Fibroblast of the aortic adventitia (primary cell): ENCODE results near the gene CAMTA1. TPM values are rescaled to one million over a fixed set of nuclear protein-coding genes. Genes with fewer than 3 reads are reported as not detected.

Experiments used
- DNase-seq: peaks from one replicate; pipeline ENCODE4 v3.0.0-alpha.2; 2010; ENCODE audit warnings: low read depth
- H3K4me3 ChIP-seq: 2 replicates; pipeline ENCODE4 v1.5.1; 2011; ENCODE audit warnings: low read depth, mild to moderate bottlenecking, control low read depth, low read length, moderate library complexity
- total RNA-seq: library from RNA; depleted of rRNA; stranded (reverse); fragments of >200 nt; gene quantifications from 2 replicates; pipeline ENCODE4 v1.2.3, GENCODE V29; 2012; ENCODE audit warnings: low replicate concordance
- TF ChIP-seq, protein P1 (sequence below): IDR thresholded peaks from 2 replicates; pipeline ENCODE4 v1.5.1; 2011; ENCODE audit warnings: mild to moderate bottlenecking, low read length, control low read depth, inconsistent platforms; ENCODE audit not compliant: insufficient read depth

CAMTA1 gene
- total RNA-seq, 1 donor, result 91.9 TPM

DNA sequence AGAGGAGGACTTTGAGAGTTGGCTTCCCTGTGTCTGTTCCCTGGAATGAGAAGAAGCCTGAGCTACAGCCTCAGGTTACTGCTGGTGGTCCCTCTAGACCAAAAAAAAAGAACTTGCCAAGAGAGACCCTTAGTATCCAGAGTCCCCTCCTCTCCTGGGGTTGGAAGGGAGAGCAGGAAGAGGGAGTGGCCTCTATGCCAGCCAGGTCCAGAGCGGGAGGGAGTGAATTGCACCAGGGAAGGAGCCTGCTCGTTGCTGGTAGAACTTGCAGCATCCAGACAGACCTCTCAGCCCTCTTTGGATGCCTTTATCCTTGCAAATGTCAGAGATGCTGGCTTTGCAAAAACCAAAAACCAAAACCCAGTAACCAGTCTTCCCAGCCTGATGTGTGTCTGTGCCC, 494.5 kb downstream of the CAMTA1 start:
- no peak overlapping the region for H3K4me3 ChIP-seq
- TF ChIP-seq, protein P1, sequence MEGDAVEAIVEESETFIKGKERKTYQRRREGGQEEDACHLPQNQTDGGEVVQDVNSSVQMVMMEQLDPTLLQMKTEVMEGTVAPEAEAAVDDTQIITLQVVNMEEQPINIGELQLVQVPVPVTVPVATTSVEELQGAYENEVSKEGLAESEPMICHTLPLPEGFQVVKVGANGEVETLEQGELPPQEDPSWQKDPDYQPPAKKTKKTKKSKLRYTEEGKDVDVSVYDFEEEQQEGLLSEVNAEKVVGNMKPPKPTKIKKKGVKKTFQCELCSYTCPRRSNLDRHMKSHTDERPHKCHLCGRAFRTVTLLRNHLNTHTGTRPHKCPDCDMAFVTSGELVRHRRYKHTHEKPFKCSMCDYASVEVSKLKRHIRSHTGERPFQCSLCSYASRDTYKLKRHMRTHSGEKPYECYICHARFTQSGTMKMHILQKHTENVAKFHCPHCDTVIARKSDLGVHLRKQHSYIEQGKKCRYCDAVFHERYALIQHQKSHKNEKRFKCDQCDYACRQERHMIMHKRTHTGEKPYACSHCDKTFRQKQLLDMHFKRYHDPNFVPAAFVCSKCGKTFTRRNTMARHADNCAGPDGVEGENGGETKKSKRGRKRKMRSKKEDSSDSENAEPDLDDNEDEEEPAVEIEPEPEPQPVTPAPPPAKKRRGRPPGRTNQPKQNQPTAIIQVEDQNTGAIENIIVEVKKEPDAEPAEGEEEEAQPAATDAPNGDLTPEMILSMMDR, result no peak
- no peak for DNase-seq

DNA sequence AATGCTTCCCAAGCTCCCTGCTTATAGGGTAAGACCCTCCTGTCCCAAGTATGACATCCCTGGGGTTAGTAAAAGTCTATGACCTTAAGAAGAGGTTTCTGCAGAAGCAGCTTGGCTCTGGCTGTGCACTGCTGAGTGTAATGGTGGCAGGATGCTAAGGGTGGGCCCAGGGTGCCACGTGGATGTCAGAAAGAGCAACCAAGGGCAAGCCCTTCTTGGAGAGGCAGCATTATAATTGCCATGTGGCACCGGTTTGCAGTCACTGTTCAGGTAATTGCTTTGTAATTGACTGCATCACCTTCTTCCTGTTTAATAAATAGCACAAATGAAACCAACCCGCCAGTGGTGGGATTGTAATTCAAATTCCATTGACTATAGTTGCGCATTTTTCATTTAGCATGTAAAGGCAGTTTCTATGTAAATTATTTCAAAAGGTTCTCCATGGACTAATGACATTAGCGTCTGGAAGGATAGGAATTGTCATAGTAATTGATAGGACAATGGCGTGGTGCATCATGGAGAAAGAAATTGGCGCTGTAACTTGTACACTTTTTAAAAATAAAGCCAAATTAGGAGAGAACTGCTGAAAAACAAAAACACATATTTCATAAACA, 495.2 kb downstream of the CAMTA1 start:
- TF ChIP-seq, protein P1, result no peak
- DNase-seq, result no peak
- H3K4me3 ChIP-seq, result no peak overlapping the region

DNA sequence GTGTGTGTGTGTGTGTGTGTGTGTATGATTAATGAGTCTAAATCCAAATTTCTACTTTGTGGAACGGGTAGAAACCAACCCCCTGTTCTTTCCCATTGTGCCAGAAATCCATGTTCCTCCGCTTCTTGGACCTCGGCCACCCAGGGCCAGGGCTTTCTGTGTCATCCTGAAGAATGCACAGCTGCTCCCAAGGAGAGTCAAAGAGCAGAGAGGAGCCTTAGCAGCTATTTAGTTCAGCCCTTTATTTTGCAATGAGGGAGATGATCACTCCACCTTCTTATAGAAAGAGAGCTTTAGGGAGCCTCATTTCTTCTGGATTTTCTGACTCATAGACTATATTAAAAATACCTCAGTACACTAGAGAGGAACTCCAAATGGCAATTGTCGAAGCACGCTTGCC, 496.6 kb downstream of the CAMTA1 start:
- H3K4me3 ChIP-seq, result no peak overlapping the region
- DNase-seq, result peak; percentile 74
- TF ChIP-seq, protein P1, result no peak

DNA sequence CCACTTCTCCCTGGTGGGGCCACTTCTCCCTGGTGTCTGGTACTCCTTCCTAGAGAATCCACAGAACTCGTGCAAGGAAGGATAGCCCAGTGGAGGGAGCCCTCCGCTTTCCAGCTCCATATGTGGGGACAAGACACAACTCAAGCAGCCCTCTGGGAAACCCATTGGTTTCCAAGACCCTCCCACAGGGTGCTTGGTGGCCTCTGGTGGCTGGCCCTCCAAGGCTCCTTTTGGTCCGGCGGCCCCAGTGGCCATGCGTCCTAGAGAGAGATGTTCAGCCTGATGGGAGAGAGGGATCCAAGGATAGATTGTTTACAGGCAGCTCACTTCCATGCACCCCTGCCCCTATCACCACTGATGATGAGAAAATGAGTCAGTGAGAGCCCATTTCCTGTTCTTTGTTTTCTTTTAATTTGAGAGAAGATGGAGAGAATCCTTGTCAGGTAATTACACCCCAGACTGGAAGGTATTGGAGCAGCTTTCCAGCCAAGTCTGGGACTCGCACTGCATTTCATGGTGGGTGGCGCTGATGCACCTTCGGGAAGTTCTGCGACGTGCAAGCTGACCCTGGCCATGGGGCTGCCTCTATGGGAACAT, 499.7 kb downstream of the CAMTA1 start:
- TF ChIP-seq, protein P1, result no peak
- DNase-seq, result no peak
- no peak overlapping the region for H3K4me3 ChIP-seq

DNA sequence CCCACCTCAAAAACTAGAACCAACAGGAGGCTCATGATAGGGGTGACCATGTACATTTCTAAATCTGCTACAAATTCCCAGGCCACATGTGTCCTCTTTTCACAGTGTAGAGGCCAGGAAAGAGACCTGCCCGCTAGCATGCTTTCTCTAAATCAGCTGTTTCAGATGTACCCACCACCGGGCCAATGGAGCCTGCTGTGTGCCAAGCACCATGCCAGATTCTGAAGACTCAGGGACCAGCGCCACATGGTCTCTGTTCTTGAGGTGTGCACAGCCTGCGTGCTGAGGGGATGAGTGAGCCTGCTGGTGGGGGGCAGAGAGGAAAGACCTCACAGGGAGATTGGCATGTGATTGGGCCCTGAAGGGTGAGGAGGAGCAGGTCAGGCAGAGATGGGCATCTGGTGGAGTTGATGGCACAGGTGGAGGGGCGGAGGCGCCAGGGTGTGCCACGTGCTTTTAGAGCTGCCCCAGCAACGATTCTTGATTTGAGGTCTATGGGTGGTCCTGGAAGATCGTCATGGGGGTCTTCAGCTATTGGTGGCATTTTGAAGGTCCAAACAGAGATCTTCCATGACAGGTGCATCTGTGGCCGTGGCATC, 500.7 kb downstream of the CAMTA1 start:
- TF ChIP-seq, protein P1, result no peak
- no peak for DNase-seq

DNA sequence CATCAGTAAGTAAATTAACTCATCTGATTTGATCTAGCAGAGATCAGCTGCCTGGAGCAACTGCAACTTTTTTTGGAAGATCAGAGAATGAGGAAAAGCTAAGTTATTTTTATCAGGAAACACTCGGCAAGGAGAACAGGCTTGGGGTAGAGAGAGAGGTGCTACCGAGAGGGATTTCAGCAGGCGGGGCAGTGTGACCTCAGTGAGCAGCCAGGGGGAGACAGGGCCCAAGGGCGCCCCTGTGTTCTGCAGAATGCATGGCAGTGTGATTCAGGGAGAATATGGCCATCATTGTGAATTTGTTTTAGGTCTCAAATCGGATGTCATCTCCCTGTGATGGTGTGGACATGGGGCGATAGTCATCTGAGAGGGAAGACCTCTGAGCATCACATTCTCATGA, 501.8 kb downstream of the CAMTA1 start:
- H3K4me3 ChIP-seq, result no peak overlapping the region
- TF ChIP-seq, protein P1, result no peak
- DNase-seq, result no peak

More for the DNA sequence above, 500.7 kb downstream of the CAMTA1 start:
- H3K4me3 ChIP-seq, result no peak overlapping the region
